Measurements from ENCODE around the gene GLIPR2.

DNA sequence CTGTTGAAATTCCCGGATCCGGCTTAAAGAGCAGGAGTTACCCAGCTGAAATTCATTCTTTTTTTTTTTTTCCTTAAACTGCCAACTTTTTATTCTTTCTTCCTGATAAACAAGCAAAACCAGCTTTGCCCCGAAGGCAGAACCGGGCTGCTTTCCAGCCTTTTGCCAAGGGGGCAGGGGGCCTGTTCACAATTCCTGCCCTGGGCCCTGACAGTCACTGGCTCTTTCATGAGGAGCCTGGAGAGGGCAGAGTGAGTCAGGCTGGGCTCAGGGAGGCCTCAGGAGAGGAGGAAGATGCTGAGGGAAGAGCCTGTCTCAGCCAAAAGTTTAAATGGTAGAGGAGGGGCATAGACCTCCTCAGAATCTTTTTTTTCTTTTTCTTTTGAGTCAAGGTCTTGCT is 4.8 kb downstream of the GLIPR2 start:
- TF ChIP-seq POLR2A (IDR thresholded peaks at IDR 0.05) (no peak), CTCF (IDR thresholded peaks at IDR 0.05) (no peak)

Data from ovary (tissue), 3 donors.